CD4-positive, alpha-beta T cell (primary cell): ENCODE data around the gene TMSB15C. TPM values are rescaled to one million over a fixed set of nuclear protein-coding genes. Genes with fewer than 3 reads are reported as not detected.
A peak's percentile ranks its signal among the peaks of the same experiment; 100 is the strongest.

Experiments used
- ATAC-seq: fragments of 200-7000 bp; cut with Tn5 transposase; one replicate; pipeline ENCODE4 v1.10.0; 2022; ENCODE audit warnings: mild to moderate bottlenecking; ENCODE audit not compliant: poor library complexity
- CTCF ChIA-PET: fragments of 350-600 bp; sonication (Branson Sonifier 250); formaldehyde crosslinking; loops from one replicate; lab custom pipeline; 2021; ENCODE audit warnings: antibody characterized with exemption, inconsistent platforms; lab: Charles Lee
- POLR2A ChIA-PET: fragments of 350-600 bp; sonication (Branson Sonifier 250); formaldehyde crosslinking; loops from one replicate; lab custom pipeline; 2021; ENCODE audit warnings: antibody characterized with exemption, inconsistent platforms; lab: Charles Lee
- DNase-seq, 14 experiments: peaks; one replicate each; pipeline ENCODE4 v3.0.0-alpha.2; 2013 to 2020; ENCODE audit warnings: mixed read lengths in 2 of 14
- H3K27ac ChIP-seq, 2 donors: one replicate each; pipeline versions ENCODE4 v1.5.1 to v1.7.0; 2013; ENCODE audit warnings: low read length in 2 of 2, low read depth in 1 of 2, mild to moderate bottlenecking in 1 of 2
- H3K27me3 ChIP-seq, 2 experiments: 1 replicate in 1 of 2; 2 replicates in 1 of 2; pipeline versions ENCODE4 v1.6.1 to v1.7.0; 2013; ENCODE audit warnings: low read length in 2 of 2, control low read depth in 1 of 2, mild to moderate bottlenecking in 1 of 2, moderate library complexity in 1 of 2; ENCODE audit not compliant: insufficient read depth in 2 of 2, control insufficient read depth in 1 of 2
- H3K36me3 ChIP-seq: one replicate; pipeline ENCODE4 v1.6.1; 2013; ENCODE audit warnings: low read length, control low read depth; ENCODE audit not compliant: insufficient read depth
- H3K4me1 ChIP-seq: one replicate; pipeline ENCODE4 v1.6.1; 2013; ENCODE audit warnings: low read length, control low read depth; ENCODE audit not compliant: insufficient read depth
- H3K4me3 ChIP-seq: one replicate; pipeline ENCODE4 v1.5.1; 2013; ENCODE audit warnings: mild to moderate bottlenecking, low read length, moderate library complexity
- H3K9me3 ChIP-seq, 2 experiments: 1 replicate in 1 of 2; 2 replicates in 1 of 2; pipeline versions ENCODE4 v1.6.1 to v1.7.0; 2013; ENCODE audit warnings: low read length in 2 of 2, mild to moderate bottlenecking in 2 of 2, control low read depth in 1 of 2, moderate library complexity in 1 of 2; ENCODE audit not compliant: control insufficient read depth in 1 of 2, insufficient read depth in 1 of 2
- H3K27ac Mint-ChIP-seq: one replicate; pipeline ENCODE4 v1.8.0; 2020; ENCODE audit warnings: mixed read lengths
- H3K27me3 Mint-ChIP-seq: one replicate; pipeline ENCODE4 v1.8.0; 2021; ENCODE audit warnings: mixed read lengths
- H3K36me3 Mint-ChIP-seq: one replicate; pipeline ENCODE4 v1.8.0; 2021; ENCODE audit warnings: low read depth, mixed read lengths
- H3K4me1 Mint-ChIP-seq: one replicate; pipeline ENCODE4 v1.8.0; 2021; ENCODE audit warnings: low read depth, mixed read lengths
- H3K4me3 Mint-ChIP-seq: one replicate; pipeline ENCODE4 v1.8.0; 2020; ENCODE audit warnings: mild to moderate bottlenecking, mixed read lengths
- H3K9me3 Mint-ChIP-seq: one replicate; pipeline ENCODE4 v1.8.0; 2020; ENCODE audit warnings: mixed read lengths
- intact Hi-C, 2 experiments: fragments of 100-400 bp; cut with DNase I in 1 of 2; cut with micrococcal nuclease in 1 of 2; formaldehyde crosslinking; loops; one replicate each; pipeline versions ENCODE4 v1.15.1 to v1.9.0; 2023 to 2025; cut with DNase I, micrococcal nuclease
- total RNA-seq, 174 experiments: library from RNA in 2 of 174; stranded (reverse) in 2 of 174; gene quantifications; one replicate each; pipeline ENCODE4 v1.2.3 and lab custom pipeline; 2021 to 2026
- TF ChIP-seq, protein P1 (sequence below): fragments of 200-600 bp; IDR thresholded peaks from one replicate; pipeline ENCODE4 v1.8.0; 2022; ENCODE audit warnings: antibody characterized with exemption, mild to moderate bottlenecking

TMSB15C gene
- total RNA-seq, 2 experiments from 2014 or later: 3.7 to 4.1 TPM

DNA sequence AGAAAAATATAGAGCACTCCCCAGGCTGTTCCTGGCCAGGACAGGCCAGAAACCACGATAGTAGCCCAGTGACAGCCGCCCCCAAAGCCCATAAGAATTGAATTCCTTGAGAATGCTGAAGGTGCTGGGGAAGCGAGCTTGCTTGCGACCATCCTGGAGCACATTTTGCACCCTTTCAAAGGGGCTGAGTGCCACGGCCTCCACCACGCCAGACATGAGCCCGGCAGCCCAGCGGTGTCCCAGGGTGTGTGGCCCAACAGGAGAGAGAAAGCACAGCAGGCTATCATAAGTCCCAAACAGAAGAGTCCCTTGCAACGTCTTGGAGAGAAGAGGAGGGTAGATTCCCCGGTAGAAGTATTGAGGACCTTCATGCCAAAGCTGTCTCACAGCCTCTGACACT is 28.6 kb upstream of the TMSB15C start:
- Histone ChIP-seq H3K4me3 (no peak overlapping the region), H3K27ac (no peak overlapping the region), H3K36me3 (no peaks in the 10 kb centered on the region), H3K9me3 (no peaks in the 10 kb centered on the region), H3K27me3 (no peaks in the 10 kb centered on the region), H3K4me1 (peaks cover 11% of the 10 kb centered on the region)
- ChIA-PET CTCF (no interaction called here), POLR2A (interaction anchor here (1.5 kb wide), 1 partner anchor 52 kb away, joined by 3 read pairs; the partner anchor contains the start of gene SLC25A53)
- intact Hi-C loops: no loop called here
- Mint-ChIP-seq H3K27ac (no peak overlapping the region), H3K9me3 (no peaks in the 10 kb centered on the region), H3K36me3 (no peaks in the 10 kb centered on the region), H3K27me3 (no peaks in the 10 kb centered on the region), H3K4me1 (peaks cover 3% of the 10 kb centered on the region), H3K4me3 (no peak overlapping the region)
- ATAC-seq (no peak), DNase-seq (no peak)
- TF ChIP-seq, protein P1, sequence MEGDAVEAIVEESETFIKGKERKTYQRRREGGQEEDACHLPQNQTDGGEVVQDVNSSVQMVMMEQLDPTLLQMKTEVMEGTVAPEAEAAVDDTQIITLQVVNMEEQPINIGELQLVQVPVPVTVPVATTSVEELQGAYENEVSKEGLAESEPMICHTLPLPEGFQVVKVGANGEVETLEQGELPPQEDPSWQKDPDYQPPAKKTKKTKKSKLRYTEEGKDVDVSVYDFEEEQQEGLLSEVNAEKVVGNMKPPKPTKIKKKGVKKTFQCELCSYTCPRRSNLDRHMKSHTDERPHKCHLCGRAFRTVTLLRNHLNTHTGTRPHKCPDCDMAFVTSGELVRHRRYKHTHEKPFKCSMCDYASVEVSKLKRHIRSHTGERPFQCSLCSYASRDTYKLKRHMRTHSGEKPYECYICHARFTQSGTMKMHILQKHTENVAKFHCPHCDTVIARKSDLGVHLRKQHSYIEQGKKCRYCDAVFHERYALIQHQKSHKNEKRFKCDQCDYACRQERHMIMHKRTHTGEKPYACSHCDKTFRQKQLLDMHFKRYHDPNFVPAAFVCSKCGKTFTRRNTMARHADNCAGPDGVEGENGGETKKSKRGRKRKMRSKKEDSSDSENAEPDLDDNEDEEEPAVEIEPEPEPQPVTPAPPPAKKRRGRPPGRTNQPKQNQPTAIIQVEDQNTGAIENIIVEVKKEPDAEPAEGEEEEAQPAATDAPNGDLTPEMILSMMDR: no peak

DNA sequence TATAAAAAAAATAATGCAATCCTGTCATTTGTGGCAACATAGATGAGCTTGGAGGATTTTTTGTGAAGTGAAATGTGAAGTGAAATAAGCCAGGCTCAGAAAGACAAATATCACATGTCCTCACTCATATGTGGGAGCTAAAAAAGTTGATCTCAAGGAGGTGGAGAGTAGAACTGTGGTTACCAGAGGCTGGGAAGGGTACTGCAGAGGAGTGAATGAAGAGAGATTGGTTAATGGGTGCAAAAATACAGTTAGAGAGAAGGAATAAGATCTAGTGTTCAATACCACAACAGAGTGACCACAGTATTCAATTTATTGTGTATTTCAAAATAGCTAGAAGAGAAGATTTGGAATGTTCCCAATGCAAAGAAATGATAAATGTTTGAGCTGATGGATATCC is 22.9 kb upstream of the TMSB15C start:
- no peak overlapping the region for H3K4me3 Mint-ChIP-seq
- CTCF ChIA-PET: interaction anchor here (1.0 to 3.0 kb wide), 2 partner anchors 14 to 69 kb away, joined by 3 to 14 read pairs; no protein-coding TSS in a partner anchor
- peaks cover 3% of the 10 kb centered on the region for H3K27me3 Mint-ChIP-seq
- H3K27ac Mint-ChIP-seq: no peak overlapping the region
- TF ChIP-seq, protein P1: no peak
- POLR2A ChIA-PET: interaction anchor here (1.0 to 1.4 kb wide), 3 partner anchors 14 to 39 kb away, joined by 3 to 6 read pairs (median 4); no protein-coding TSS in a partner anchor
- H3K9me3 ChIP-seq: no peaks in the 10 kb centered on the region
- peaks cover 4% of the 10 kb centered on the region for H3K4me1 Mint-ChIP-seq
- no peaks in the 10 kb centered on the region for H3K4me1 ChIP-seq
- no peaks in the 10 kb centered on the region for H3K36me3 ChIP-seq
- H3K4me3 ChIP-seq: no peak overlapping the region
- DNase-seq: peak in 1 of 14 experiments; percentile 4
- no peak overlapping the region for H3K27ac ChIP-seq
- H3K9me3 Mint-ChIP-seq: no peaks in the 10 kb centered on the region
- intact Hi-C loops: loop anchor here (1.0 kb wide), 2 partner anchors 14 to 37 kb away; no protein-coding TSS in a partner anchor
- ATAC-seq: peak; percentile 32
- H3K36me3 Mint-ChIP-seq: no peaks in the 10 kb centered on the region
- H3K27me3 ChIP-seq: no peaks in the 10 kb centered on the region

DNA sequence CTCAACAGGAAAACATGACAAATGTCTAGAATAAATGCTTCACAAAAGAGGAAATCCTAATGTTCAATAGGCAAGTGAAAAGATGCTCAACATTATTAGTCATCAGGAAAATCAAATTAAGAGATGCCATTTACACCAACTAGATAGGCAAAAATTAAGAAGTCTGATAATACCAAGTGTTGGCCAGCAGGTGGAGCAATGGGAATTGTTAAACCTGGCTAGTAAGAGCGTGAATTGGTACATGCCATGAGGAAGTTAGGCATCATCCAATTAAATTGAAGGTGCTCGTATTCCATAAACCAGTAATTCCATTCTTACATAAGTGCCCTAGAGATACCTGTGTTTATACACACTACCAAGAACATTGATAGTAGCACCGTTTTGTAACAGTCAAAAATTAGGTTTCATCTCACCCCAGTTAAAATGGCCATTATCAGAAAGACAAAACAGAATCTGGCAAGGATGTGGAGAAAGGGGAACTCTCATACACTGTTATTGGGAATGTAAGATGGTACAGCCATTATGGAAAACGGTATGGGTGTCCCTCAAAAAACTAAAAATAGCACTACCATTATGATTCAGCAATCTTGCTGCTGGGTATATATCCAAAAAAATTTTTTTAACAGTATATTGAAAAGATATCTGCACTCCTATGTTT is 22.2 kb upstream of the TMSB15C start:
- POLR2A ChIA-PET: interaction anchor here (1.0 to 1.4 kb wide), 3 partner anchors 15 to 39 kb away, joined by 3 to 6 read pairs (median 4); no protein-coding TSS in a partner anchor
- H3K27ac Mint-ChIP-seq: no peak overlapping the region
- TF ChIP-seq, protein P1: peak; percentile 64
- CTCF ChIA-PET: interaction anchor here (1.0 to 3.0 kb wide), 2 partner anchors 15 to 70 kb away, joined by 3 to 14 read pairs; no protein-coding TSS in a partner anchor
- DNase-seq (peak in 12 of 14 experiments; percentile 9 to 83 (median 34)), ATAC-seq (peak; percentile 69)
- no peaks in the 10 kb centered on the region for H3K36me3 ChIP-seq
- no peaks in the 10 kb centered on the region for H3K9me3 ChIP-seq
- no peaks in the 10 kb centered on the region for H3K4me1 ChIP-seq
- H3K36me3 Mint-ChIP-seq: no peaks in the 10 kb centered on the region
- peaks cover 5% of the 10 kb centered on the region for H3K27me3 Mint-ChIP-seq
- intact Hi-C loops: loop anchor here (1.0 kb wide), 2 partner anchors 15 to 38 kb away; no protein-coding TSS in a partner anchor
- H3K9me3 Mint-ChIP-seq: no peaks in the 10 kb centered on the region
- H3K4me3 Mint-ChIP-seq: no peak overlapping the region
- H3K27me3 ChIP-seq: no peaks in the 10 kb centered on the region
- H3K4me3 ChIP-seq: no peak overlapping the region
- no peak overlapping the region for H3K27ac ChIP-seq
- peaks cover 4% of the 10 kb centered on the region for H3K4me1 Mint-ChIP-seq
